Subcutaneous abdominal adipose tissue (tissue), 5 donors: Measurements from ENCODE around the gene TPM4.
A peak's percentile ranks its signal among the peaks of the same experiment; 100 is the strongest.
"Not testable (repeated sequence)": the region's sequence is repeated elsewhere in the genome, so short reads cannot be mapped to it uniquely, and the experiment has no call there.

Source experiments
- H3K27ac ChIP-seq: one replicate; pipeline ENCODE4 v1.7.0; 2013; ENCODE audit warnings: low read depth, mild to moderate bottlenecking, inconsistent platforms, low read length, moderate library complexity
- H3K27me3 ChIP-seq, 5 donors: one replicate each; pipeline ENCODE4 v1.7.0; 2013; ENCODE audit warnings: low read length in 5 of 5, inconsistent platforms in 1 of 5; ENCODE audit not compliant: control insufficient read depth in 5 of 5, insufficient read depth in 4 of 5
- H3K36me3 ChIP-seq, 5 donors: one replicate each; pipeline ENCODE4 v1.7.0; 2013; ENCODE audit warnings: low read length in 5 of 5; ENCODE audit not compliant: control insufficient read depth in 5 of 5, insufficient read depth in 5 of 5
- H3K4me1 ChIP-seq, 5 donors: one replicate each; pipeline ENCODE4 v1.7.0; 2013; ENCODE audit warnings: low read length in 5 of 5, mild to moderate bottlenecking in 3 of 5, moderate library complexity in 1 of 5; ENCODE audit not compliant: control insufficient read depth in 5 of 5, insufficient read depth in 5 of 5
- H3K4me3 ChIP-seq, 5 donors: one replicate each; pipeline ENCODE4 v1.7.0; 2013; ENCODE audit warnings: low read length in 5 of 5, low read depth in 1 of 5
- H3K9ac ChIP-seq, 5 donors: one replicate each; pipeline ENCODE4 v1.7.0; 2013; ENCODE audit warnings: low read length in 5 of 5, mild to moderate bottlenecking in 4 of 5, moderate library complexity in 3 of 5
- H3K9me3 ChIP-seq, 5 donors: one replicate each; pipeline ENCODE4 v1.7.0; 2013; ENCODE audit warnings: low read length in 5 of 5; ENCODE audit not compliant: control insufficient read depth in 5 of 5
- donor health status: healthy.
- donor health status: healthy.
- donor health status: healthy.
- donor health status: healthy.
- donor health status: healthy.

Gene TPM4

DNA sequence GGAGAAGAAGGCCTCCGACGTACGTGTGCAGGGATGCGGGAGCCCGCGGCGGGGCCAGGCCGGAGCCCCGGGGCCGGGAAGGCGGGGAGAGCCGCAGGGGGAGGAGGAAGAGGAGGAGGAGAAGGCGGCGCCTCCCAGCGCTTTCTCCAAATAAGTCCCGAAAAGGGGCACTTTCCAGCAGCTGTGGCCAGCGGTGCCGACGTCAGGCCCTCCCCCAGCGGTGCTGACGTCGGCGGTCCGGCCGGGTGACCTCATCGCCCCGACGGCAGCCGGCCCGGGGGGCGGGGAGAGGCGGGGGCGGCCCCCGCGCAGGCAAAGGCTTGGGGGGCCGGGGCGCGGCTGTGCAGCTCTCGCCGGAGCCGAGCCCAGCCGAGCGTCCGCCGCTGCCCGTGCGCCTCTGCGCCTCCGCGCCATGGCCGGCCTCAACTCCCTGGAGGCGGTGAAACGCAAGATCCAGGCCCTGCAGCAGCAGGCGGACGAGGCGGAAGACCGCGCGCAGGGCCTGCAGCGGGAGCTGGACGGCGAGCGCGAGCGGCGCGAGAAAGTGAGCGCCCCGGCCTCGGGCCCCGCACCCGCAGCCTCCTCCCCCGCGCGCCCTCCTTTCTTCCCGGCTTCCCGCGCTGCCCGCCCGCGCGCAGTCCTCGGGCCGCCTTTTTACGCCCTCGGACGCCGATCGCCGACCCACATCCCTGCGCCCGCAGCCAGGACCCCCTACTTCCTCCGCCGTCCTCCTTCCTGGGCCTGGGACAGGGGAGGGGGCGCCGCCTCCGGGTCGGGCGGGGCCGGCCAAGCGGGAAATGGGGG lies at the start of gene TPM4:
TPM4 (plus strand) TSS at position 342 of the 804 bp plus-strand sequence; CDS start at position 413, 71 bp downstream.
- H3K9ac ChIP-seq, result peak within 1 kb of the TSS; percentile 68 to 88 (median 78)
- no peaks in the 10 kb centered on the region for H3K27me3 ChIP-seq
- no peaks in the 10 kb centered on the region for H3K9me3 ChIP-seq
- H3K36me3 ChIP-seq, result peaks cover 0 to 6% (median 4%) of the 10 kb centered on the region in 5 donors
- peaks cover 13 to 57% (median 38%) of the 10 kb centered on the region in 5 donors for H3K4me1 ChIP-seq
- H3K4me3 ChIP-seq, result peak within 1 kb of the TSS; percentile 79 to 86 (median 84)
- peak within 1 kb of the TSS; percentile 97 for H3K27ac ChIP-seq

DNA sequence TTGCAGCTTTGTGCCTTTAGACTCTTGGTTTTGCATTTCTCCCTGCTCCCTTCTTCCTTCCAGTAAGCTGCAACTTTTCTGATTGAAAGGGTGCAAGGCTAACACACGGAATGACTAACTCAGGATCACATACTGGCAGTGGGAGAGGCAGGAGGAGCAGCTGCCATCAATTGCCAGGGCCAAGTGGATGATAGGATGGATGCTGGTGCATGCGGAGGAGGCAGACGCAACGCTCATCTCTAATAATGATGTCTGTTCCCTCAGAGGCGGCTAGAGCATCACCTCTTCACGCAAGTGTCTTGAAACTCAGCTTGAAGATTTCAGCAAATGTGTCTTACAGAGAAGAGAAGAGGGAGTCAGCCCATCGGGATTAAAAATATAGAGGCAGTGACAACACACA lies 49.5 kb upstream of the TPM4 start:
- Histone ChIP-seq H3K27ac (no peak overlapping the region), H3K36me3 (no peaks in the 10 kb centered on the region), H3K27me3 (peaks cover 0 to 2% (median 0%) of the 10 kb centered on the region in 5 donors), H3K4me3 (no peak overlapping the region), H3K9ac (no peak overlapping the region), H3K9me3 (no peaks in the 10 kb centered on the region), H3K4me1 (no peaks in the 10 kb centered on the region)

DNA sequence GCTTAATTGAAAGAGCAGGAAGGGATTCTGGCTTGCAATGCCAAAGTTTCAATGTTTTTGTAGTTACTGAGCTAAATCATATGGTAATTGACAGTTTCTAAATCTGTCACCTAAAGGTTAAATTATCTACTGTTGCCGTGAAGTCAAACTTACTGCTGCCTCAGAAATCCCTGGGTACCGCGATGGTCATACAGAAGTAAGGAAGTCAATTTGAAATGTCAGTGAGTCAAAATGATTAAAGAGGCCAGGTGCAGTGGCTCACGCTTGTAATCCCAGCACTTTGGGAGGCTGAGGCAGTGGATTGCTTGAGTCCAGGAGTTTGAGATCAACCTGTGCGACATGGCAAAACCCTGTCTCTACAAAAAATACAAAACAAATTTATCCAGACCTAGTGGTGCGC lies 48.8 kb upstream of the TPM4 start:
- no peak overlapping the region for H3K4me3 ChIP-seq
- H3K9ac ChIP-seq, result no peak overlapping the region
- H3K4me1 ChIP-seq, result no peaks in the 10 kb centered on the region
- H3K27me3 ChIP-seq, result peaks cover 0 to 2% (median 0%) of the 10 kb centered on the region in 5 donors
- H3K36me3 ChIP-seq, result no peaks in the 10 kb centered on the region
- H3K27ac ChIP-seq, result no peak overlapping the region
- no peaks in the 10 kb centered on the region for H3K9me3 ChIP-seq

DNA sequence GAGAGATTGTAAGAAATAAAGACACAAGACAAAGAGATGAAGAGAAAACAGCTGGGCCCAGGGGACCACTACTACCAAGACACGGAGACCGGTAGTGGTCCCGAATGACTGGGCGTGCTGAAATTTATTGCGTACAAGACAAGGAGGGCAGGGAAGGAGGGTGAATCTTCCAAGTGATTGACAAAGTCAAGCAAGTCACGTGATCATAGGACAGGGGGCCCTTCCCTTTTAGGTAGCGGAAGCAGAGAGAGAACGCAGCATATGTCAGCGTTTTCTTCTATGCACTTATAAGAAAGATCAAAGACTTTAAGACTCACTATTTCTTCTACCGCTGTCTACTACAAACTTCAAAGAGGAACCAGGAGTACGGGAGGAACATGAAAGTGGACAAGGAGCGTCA lies 46.1 kb upstream of the TPM4 start:
- H3K9me3 ChIP-seq, H3K4me3 ChIP-seq, H3K27me3 ChIP-seq, H3K36me3 ChIP-seq, H3K9ac ChIP-seq, H3K27ac ChIP-seq, H3K4me1 ChIP-seq: not testable (repeated sequence)

DNA sequence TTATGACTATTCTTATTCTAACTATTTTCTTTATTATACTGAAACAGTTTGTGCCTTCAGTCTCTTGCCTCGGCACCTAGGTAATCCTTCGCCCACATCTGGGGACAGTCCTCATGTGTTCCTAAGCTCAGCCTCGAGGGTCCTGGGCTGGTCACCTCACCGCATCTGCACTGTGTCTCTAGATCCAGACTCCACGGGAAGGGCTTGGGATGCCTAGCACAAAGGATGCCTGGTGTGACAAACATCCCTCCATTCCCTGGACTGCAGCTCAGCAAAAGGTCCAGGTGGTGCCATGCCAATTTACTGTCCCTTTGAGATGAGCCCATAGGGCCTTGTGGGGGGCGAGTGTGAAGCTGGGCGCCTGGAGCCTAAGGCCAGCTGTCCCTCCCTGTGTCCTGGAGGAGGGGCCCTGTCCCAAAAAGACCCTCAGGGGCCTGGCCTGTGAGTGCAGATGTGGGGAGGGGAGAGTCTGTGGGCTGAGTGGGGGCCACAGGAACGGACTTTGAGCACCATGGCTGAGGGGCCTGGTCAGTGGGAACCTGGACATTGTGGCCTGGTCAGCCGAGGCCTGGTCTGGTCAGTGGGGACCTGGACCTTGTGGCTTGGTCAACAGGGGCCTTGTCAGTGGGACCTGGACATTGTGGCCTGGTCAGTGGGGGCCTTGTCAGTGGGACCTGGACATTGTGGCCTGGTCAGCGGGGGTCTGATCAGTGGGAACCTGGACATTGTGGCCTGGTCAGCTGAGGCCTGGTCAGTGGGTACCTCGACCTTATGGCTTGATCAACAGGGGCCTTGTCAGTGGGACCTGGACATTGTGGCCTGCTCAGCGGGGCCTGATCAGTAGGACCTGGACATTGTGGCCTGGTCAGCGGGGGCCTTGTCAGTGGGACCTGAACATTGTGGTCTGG lies 45.1 kb upstream of the TPM4 start:
- Histone ChIP-seq H3K27ac (no peak overlapping the region), H3K4me1 (no peaks in the 10 kb centered on the region), H3K27me3 (no peaks in the 10 kb centered on the region), H3K36me3 (no peaks in the 10 kb centered on the region), H3K9me3 (no peaks in the 10 kb centered on the region), H3K9ac (no peak overlapping the region), H3K4me3 (no peak overlapping the region)

DNA sequence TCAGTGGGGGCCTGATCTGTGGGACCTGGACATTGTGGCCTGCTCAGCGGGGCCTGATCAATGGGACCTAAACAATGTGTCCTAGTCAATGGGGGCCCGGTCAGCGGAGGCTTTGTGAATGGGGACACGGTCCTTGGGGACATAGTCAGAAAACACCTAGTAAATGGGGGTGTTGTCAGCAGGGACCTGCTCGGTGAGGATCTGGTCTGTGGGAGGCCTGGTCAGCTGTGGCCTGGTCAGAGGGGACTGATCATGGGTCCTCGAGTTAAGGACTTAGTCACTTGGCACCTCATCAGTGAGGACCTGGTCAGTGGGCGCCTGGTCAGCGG lies 44.5 kb upstream of the TPM4 start:
- Histone ChIP-seq H3K9me3 (no peaks in the 10 kb centered on the region), H3K36me3 (no peaks in the 10 kb centered on the region), H3K27ac (no peak overlapping the region), H3K27me3 (no peaks in the 10 kb centered on the region), H3K4me1 (no peaks in the 10 kb centered on the region), H3K9ac (no peak overlapping the region), H3K4me3 (no peak overlapping the region)

DNA sequence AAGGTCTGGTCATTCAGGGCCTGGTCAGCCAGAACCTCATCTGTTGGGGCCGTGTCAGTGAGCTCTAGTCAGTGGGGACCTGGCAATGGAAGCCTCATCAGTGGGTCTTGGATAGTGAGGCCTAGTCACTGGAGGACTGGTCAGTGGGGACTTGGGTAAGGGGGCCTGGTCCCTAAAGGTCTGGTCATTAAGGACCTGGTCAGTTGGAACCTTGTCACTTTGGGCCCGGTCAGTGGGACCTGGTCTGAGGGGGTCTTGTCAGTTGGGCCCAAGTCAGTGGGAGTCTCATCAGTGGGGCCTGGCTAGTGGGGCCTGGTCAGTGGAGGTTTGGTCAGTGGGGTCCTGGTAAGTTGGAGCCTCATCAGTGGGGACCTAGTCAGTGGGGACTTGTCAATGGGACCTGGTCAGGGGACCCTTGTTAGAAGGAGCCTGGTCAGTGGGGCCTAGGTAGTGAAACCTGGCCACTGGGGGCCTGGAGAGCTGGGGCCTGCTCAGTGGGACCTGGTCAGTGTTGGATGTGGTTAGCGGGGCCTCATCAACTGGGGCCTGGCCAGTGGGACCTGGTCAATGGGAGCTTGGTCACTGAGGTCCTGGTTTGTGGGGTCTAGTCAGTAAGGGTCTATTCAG lies 43.7 kb upstream of the TPM4 start:
- Histone ChIP-seq H3K4me1 (no peaks in the 10 kb centered on the region), H3K4me3 (no peak overlapping the region), H3K27me3 (no peaks in the 10 kb centered on the region), H3K9ac (no peak overlapping the region), H3K36me3 (no peaks in the 10 kb centered on the region), H3K9me3 (no peaks in the 10 kb centered on the region), H3K27ac (no peak overlapping the region)

DNA sequence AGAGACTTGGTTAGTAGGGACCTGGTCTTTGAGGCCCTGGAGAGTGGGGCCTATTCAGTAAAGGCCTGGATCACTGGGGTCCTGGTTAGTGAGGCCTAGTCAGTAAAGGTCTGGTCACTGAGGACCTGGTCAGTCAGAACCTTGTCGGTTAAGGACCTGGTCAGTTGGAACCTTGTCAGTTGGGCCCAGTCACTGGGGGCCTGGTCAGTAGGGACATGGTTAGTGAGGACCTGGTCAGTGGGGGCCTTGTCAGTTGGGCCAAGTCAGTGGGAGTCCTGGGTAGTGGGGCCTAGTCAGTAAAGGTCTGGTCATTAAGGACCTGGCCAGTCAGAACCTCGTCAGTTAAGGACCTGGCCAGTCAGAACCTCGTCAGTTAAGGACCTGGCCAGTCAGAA lies 43.2 kb upstream of the TPM4 start:
- Histone ChIP-seq H3K4me3 (no peak overlapping the region), H3K9me3 (no peaks in the 10 kb centered on the region), H3K27me3 (no peaks in the 10 kb centered on the region), H3K36me3 (no peaks in the 10 kb centered on the region), H3K9ac (no peak overlapping the region), H3K4me1 (no peaks in the 10 kb centered on the region), H3K27ac (no peak overlapping the region)

DNA sequence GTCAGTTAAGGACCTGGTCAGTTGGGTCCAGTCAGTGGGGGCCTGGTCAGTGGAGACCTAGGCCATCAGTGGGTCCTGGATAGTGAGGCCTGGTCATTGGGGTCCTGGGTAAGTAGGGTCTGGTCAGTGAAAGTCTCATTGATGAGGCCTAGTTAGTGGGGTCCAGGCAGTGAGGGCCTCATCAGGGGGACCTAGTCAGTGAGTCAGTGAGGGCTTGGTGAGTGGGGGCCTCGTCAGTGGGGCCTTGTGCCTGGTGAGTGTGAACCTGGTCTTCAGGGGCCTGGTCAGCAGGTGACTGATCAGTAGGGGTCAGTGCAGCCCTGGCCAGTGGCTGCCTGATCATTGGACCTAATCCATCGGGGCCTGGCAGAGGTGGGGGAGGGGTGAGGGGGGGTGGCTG lies 42.6 kb upstream of the TPM4 start:
- no peaks in the 10 kb centered on the region for H3K36me3 ChIP-seq
- H3K9me3 ChIP-seq, result no peaks in the 10 kb centered on the region
- no peak overlapping the region for H3K4me3 ChIP-seq
- H3K27ac ChIP-seq, result no peak overlapping the region
- H3K27me3 ChIP-seq, result no peaks in the 10 kb centered on the region
- H3K9ac ChIP-seq, result no peak overlapping the region
- no peaks in the 10 kb centered on the region for H3K4me1 ChIP-seq

DNA sequence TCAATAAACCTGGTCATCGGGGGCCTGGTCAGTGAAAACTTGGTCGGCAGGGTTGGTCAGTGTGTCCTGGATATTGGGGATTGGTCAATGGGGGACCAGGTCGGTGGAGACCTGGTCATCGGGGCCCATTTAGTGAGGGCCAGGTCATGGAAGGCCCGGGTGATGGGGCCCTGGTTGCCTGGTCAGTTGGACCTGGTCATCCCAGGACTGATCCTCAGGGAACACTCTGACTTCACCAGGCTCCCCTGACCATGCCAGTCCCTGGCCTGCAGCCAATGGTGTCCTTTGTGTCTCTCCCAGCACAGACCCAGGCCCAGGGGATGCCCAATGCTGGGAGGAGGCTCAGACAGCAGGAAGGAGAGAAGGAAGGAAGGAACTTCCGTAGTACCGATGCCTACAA lies 42.1 kb upstream of the TPM4 start:
- no peaks in the 10 kb centered on the region for H3K9me3 ChIP-seq
- H3K4me1 ChIP-seq, result no peaks in the 10 kb centered on the region
- H3K36me3 ChIP-seq, result no peaks in the 10 kb centered on the region
- H3K27ac ChIP-seq, result no peak overlapping the region
- H3K27me3 ChIP-seq, result no peaks in the 10 kb centered on the region
- H3K9ac ChIP-seq, result no peak overlapping the region
- H3K4me3 ChIP-seq, result no peak overlapping the region
